Nephron (organoid): ENCODE results near the gene IGDCC3.
A peak's percentile ranks its signal among the peaks of the same experiment; 100 is the strongest.

ENCODE experiments used
- H3K27ac Mint-ChIP-seq, 3 experiments: 2 replicates each; pipeline ENCODE4 v1.8.0; 2020; ENCODE audit warnings: mixed read lengths in 3 of 3, mild to moderate bottlenecking in 2 of 3, moderate library complexity in 1 of 3
- H3K27me3 Mint-ChIP-seq: 2 replicates; pipeline ENCODE4 v1.8.0; 2021; ENCODE audit warnings: low read depth, mild to moderate bottlenecking, moderate library complexity, mixed read lengths
- H3K36me3 Mint-ChIP-seq: 2 replicates; pipeline ENCODE4 v1.8.0; 2020; ENCODE audit warnings: low read depth, mixed read lengths
- H3K4me1 Mint-ChIP-seq: 2 replicates; pipeline ENCODE4 v1.8.0; 2020; ENCODE audit warnings: mixed read lengths
- H3K4me3 Mint-ChIP-seq, 3 experiments: 2 replicates each; pipeline ENCODE4 v1.8.0; 2020; ENCODE audit warnings: mild to moderate bottlenecking in 3 of 3, mixed read lengths in 3 of 3, moderate library complexity in 2 of 3
- H3K9me3 Mint-ChIP-seq: 2 replicates; pipeline ENCODE4 v1.8.0; 2020; ENCODE audit warnings: mixed read lengths
- TF ChIP-seq, protein P1 (sequence below), 3 experiments: fragments of 200-600 bp; sonication (generic); IDR thresholded peaks; one replicate each; pipeline ENCODE4 v1.5.0; 2021; ENCODE audit warnings: antibody characterized with exemption in 3 of 3; ENCODE audit not compliant: unreplicated experiment in 3 of 3

Gene IGDCC3

DNA sequence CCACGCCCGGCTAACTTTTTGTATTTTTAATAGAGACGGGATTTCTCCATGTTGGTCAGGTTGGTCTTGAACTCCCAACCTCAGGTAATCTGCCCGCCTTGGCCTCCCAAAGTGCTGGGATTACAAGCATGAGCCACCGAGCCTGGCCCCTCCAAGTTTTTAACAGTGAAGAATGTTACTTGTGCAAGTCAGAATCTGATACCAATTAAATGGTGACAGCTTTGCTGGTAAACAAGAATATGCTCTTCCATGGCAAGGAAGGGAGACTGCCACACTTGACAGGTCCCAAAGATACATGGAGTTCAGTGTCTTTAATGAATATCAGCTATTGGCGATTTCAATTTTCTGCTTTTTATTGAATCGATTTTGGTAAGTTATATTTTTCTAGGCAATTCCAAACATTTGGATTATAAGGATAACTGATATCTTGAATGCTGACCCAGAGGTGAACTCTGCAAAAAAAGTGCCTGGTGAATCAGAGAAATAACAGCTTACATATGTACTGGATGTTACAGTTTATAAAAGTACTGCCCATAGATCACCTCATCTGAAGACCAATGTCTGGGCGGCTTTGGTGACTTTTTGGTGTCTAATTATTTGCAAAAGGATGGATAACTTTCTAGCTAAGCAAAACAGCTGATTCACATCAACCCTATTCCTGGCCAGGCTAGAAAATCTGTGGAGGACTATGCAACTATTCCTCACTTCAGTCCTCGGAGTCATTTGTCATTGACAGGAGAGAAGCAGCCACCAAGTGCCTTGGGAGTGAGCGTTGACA, 92.3 kb downstream of the IGDCC3 start:
- TF ChIP-seq, protein P1, sequence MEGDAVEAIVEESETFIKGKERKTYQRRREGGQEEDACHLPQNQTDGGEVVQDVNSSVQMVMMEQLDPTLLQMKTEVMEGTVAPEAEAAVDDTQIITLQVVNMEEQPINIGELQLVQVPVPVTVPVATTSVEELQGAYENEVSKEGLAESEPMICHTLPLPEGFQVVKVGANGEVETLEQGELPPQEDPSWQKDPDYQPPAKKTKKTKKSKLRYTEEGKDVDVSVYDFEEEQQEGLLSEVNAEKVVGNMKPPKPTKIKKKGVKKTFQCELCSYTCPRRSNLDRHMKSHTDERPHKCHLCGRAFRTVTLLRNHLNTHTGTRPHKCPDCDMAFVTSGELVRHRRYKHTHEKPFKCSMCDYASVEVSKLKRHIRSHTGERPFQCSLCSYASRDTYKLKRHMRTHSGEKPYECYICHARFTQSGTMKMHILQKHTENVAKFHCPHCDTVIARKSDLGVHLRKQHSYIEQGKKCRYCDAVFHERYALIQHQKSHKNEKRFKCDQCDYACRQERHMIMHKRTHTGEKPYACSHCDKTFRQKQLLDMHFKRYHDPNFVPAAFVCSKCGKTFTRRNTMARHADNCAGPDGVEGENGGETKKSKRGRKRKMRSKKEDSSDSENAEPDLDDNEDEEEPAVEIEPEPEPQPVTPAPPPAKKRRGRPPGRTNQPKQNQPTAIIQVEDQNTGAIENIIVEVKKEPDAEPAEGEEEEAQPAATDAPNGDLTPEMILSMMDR (IDR thresholded peaks at IDR 0.05; ENCODE audit: unreplicated experiment in 3 of 3): no peak
- Mint-ChIP-seq H3K4me3 (peak overlapping the region; percentile 86 to 91 (median 89)), H3K27ac (peak overlapping the region; percentile 73 to 93 (median 88))

DNA sequence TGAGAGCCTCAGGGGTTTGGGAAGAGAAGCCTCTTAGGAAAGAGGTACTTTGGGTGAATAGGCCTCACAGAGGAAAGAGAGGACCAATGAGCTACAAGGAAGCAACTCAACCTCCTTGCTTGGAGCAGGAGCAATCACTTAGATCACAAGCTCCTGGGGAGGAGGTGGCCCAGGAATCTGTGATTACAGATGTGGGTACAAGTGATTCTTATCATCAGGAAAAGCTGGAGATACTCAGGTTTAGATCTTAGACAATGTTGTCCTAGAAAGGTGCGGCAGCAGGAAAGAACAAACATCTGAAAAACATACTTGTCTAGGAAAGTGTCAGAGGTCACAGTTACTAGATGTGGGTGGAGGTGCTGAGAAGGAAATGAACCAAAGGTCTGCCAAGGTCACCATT, 99.3 kb downstream of the IGDCC3 start:
- H3K4me3 Mint-ChIP-seq: no peak overlapping the region
- H3K27me3 Mint-ChIP-seq: no peaks in the 10 kb centered on the region
- peaks cover 28% of the 10 kb centered on the region for H3K36me3 Mint-ChIP-seq
- TF ChIP-seq, protein P1 (IDR thresholded peaks at IDR 0.05; ENCODE audit: unreplicated experiment in 3 of 3): no peak
- no peak overlapping the region for H3K27ac Mint-ChIP-seq
- H3K9me3 Mint-ChIP-seq: no peaks in the 10 kb centered on the region
- H3K4me1 Mint-ChIP-seq: peaks cover 15% of the 10 kb centered on the region

More for the DNA sequence above, 92.3 kb downstream of the IGDCC3 start:
- Mint-ChIP-seq H3K27me3 (no peaks in the 10 kb centered on the region), H3K36me3 (peaks cover 17% of the 10 kb centered on the region), H3K4me1 (peaks cover 25% of the 10 kb centered on the region), H3K9me3 (no peaks in the 10 kb centered on the region)
